Natural killer cell (primary cell): ENCODE results near the gene C4orf50. TPM values are rescaled to one million over a fixed set of nuclear protein-coding genes. Genes with fewer than 3 reads are reported as not detected.

Experiments used
- ATAC-seq, 3 donors: fragments of 150-1000 bp in 2 of 3; fragments of 200-7000 bp in 1 of 3; cut with Tn5 transposase; 1 replicate in 1 of 3; 2 replicates in 2 of 3; pipeline ENCODE4 v1.10.0; 2021; ENCODE audit warnings: mild to moderate bottlenecking in 2 of 3, moderate library complexity in 2 of 3
- DNase-seq, 2 donors: peaks; one replicate each; pipeline versions ENCODE4 v3.0.0 to v3.0.0-alpha.2; 2013 to 2021; ENCODE audit warnings: mixed read lengths in 1 of 2
- H3K27ac ChIP-seq: one replicate; pipeline ENCODE4 v1.5.1; 2013; ENCODE audit warnings: mild to moderate bottlenecking, low read length
- H3K27me3 ChIP-seq: one replicate; pipeline ENCODE4 v1.6.1; 2013; ENCODE audit warnings: low read length; ENCODE audit not compliant: control insufficient read depth, insufficient read depth
- H3K36me3 ChIP-seq: one replicate; pipeline ENCODE4 v1.6.1; 2013; ENCODE audit warnings: low read length; ENCODE audit not compliant: control insufficient read depth, insufficient read depth
- H3K4me1 ChIP-seq: one replicate; pipeline ENCODE4 v1.6.1; 2013; ENCODE audit warnings: low read length; ENCODE audit not compliant: control insufficient read depth, insufficient read depth
- H3K4me3 ChIP-seq: one replicate; pipeline ENCODE4 v1.5.1; 2013; ENCODE audit warnings: low read length
- H3K9me3 ChIP-seq: one replicate; pipeline ENCODE4 v1.6.1; 2013; ENCODE audit warnings: low read length; ENCODE audit not compliant: control insufficient read depth, insufficient read depth
- H3K27ac Mint-ChIP-seq, 2 donors: one replicate each; pipeline ENCODE4 v1.8.0; 2022; ENCODE audit warnings: mild to moderate bottlenecking in 2 of 2, mixed read lengths in 2 of 2, moderate library complexity in 1 of 2
- H3K27me3 Mint-ChIP-seq, 2 donors: one replicate each; pipeline ENCODE4 v1.8.0; 2022; ENCODE audit warnings: low read depth in 2 of 2, mixed read lengths in 2 of 2
- H3K36me3 Mint-ChIP-seq: one replicate; pipeline ENCODE4 v1.8.0; 2022; ENCODE audit warnings: mixed read lengths
- H3K4me1 Mint-ChIP-seq, 2 donors: one replicate each; pipeline ENCODE4 v1.8.0; 2022; ENCODE audit warnings: mixed read lengths in 2 of 2
- H3K4me3 Mint-ChIP-seq: one replicate; pipeline ENCODE4 v1.8.0; 2022; ENCODE audit warnings: mild to moderate bottlenecking, moderate library complexity, mixed read lengths
- H3K9me3 Mint-ChIP-seq, 2 donors: one replicate each; pipeline ENCODE4 v1.8.0; 2022; ENCODE audit warnings: mixed read lengths in 2 of 2
- WGBS: methylation state at CpG from one replicate; pipeline ENCODE4 v1.1.7; 2013; ENCODE audit warnings: missing lambda C conversion rate; ENCODE audit not compliant: insufficient coverage; 5-methylcytosine and 5-hydroxymethylcytosine counted together
- intact Hi-C: fragments of 100-400 bp; cut with micrococcal nuclease; formaldehyde crosslinking; loops from one replicate; pipeline ENCODE4 v1.14.2; 2022
- total RNA-seq, 4 donors: library from RNA; stranded (reverse); fragments of 120-200 nt in 1 of 4; gene quantifications; one replicate each; pipeline versions ENCODE4 v1.2.3 to v1.2.4, GENCODE V29; 2013 to 2022
- TF ChIP-seq, protein P1 (sequence below): fragments of 200-600 bp; IDR thresholded peaks from one replicate; pipeline ENCODE4 v1.8.0; 2022; ENCODE audit warnings: antibody characterized with exemption

Gene C4orf50
- total RNA-seq, 3 donors from 2014 or later (not counting 1 experiment from before 2014, with no cell fraction given), result 0.63 to 2.7 (median 1.8) TPM

GRCh38 chr4:5881340-5881739 lies 136.9 kb downstream of the C4orf50 start:
- Histone ChIP-seq H3K9me3 (no peaks in the 10 kb centered on the region), H3K4me3 (no peak overlapping the region), H3K4me1 (no peaks in the 10 kb centered on the region), H3K36me3 (no peaks in the 10 kb centered on the region), H3K27me3 (no peaks in the 10 kb centered on the region), H3K27ac (no peak overlapping the region)
- H3K4me1 Mint-ChIP-seq, result peaks cover 0 to 5% of the 10 kb centered on the region in 2 donors
- peaks cover 33 to 62% of the 10 kb centered on the region in 2 donors for H3K27me3 Mint-ChIP-seq
- no peak for DNase-seq
- ATAC-seq, result no peak
- H3K9me3 Mint-ChIP-seq, result no peaks in the 10 kb centered on the region
- no peaks in the 10 kb centered on the region for H3K36me3 Mint-ChIP-seq
- no peak overlapping the region for H3K27ac Mint-ChIP-seq
- WGBS, result 40% methylated on average over 4 of the region's 4 CpGs
- intact Hi-C loops, result no loop called here
- H3K4me3 Mint-ChIP-seq, result no peak overlapping the region
- TF ChIP-seq, protein P1, sequence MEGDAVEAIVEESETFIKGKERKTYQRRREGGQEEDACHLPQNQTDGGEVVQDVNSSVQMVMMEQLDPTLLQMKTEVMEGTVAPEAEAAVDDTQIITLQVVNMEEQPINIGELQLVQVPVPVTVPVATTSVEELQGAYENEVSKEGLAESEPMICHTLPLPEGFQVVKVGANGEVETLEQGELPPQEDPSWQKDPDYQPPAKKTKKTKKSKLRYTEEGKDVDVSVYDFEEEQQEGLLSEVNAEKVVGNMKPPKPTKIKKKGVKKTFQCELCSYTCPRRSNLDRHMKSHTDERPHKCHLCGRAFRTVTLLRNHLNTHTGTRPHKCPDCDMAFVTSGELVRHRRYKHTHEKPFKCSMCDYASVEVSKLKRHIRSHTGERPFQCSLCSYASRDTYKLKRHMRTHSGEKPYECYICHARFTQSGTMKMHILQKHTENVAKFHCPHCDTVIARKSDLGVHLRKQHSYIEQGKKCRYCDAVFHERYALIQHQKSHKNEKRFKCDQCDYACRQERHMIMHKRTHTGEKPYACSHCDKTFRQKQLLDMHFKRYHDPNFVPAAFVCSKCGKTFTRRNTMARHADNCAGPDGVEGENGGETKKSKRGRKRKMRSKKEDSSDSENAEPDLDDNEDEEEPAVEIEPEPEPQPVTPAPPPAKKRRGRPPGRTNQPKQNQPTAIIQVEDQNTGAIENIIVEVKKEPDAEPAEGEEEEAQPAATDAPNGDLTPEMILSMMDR, result no peak

- Histone ChIP-seq H3K4me3 (no peak overlapping the region), H3K36me3 (no peaks in the 10 kb centered on the region), H3K27me3 (no peaks in the 10 kb centered on the region), H3K9me3 (no peaks in the 10 kb centered on the region), H3K27ac (no peak overlapping the region), H3K4me1 (no peaks in the 10 kb centered on the region)
- 86% methylated on average over 6 of the region's 6 CpGs for WGBS
- no peaks in the 10 kb centered on the region for H3K9me3 Mint-ChIP-seq
- H3K27me3 Mint-ChIP-seq, result peaks cover 23 to 36% of the 10 kb centered on the region in 2 donors
- no peak for ATAC-seq
- DNase-seq, result no peak
- H3K4me1 Mint-ChIP-seq, result no peaks in the 10 kb centered on the region
- H3K36me3 Mint-ChIP-seq, result no peaks in the 10 kb centered on the region
- intact Hi-C loops, result no loop called here
- no peak overlapping the region for H3K4me3 Mint-ChIP-seq
- H3K27ac Mint-ChIP-seq, result no peak overlapping the region
- TF ChIP-seq, protein P1, result no peak
Observed at GRCh38 chr4:5878359-5878758, 139.9 kb downstream of the C4orf50 start.

DNA sequence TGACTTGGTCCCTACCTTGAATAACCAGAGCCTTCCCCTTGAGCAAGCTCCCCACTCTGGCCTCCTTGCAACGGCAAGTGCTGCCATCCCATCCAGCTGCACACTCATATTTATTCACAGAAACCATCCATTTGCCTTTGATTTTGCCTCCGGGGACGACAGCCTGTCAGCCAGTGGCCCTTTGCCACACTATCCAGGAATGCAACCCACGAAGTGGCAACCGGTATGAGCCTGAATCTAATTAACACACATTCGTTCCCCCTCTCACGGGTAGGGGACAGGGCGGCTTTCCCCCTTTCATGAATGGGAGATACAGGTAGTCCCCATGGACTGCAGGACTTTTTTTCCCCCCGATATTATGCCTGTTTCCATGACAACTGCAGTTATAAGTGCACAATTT lies 140.8 kb downstream of the C4orf50 start:
- H3K27me3 ChIP-seq, result no peaks in the 10 kb centered on the region
- peaks cover 28 to 30% of the 10 kb centered on the region in 2 donors for H3K27me3 Mint-ChIP-seq
- H3K9me3 Mint-ChIP-seq, result no peaks in the 10 kb centered on the region
- WGBS, result 82% methylated on average over 9 of the region's 9 CpGs
- TF ChIP-seq, protein P1, result no peak
- H3K4me3 Mint-ChIP-seq, result no peak overlapping the region
- H3K36me3 Mint-ChIP-seq, result no peaks in the 10 kb centered on the region
- DNase-seq (no peak), ATAC-seq (no peak)
- no peaks in the 10 kb centered on the region for H3K9me3 ChIP-seq
- no peak overlapping the region for H3K4me3 ChIP-seq
- H3K4me1 ChIP-seq, result no peaks in the 10 kb centered on the region
- H3K27ac Mint-ChIP-seq, result no peak overlapping the region
- no peaks in the 10 kb centered on the region for H3K36me3 ChIP-seq
- intact Hi-C loops, result no loop called here
- H3K4me1 Mint-ChIP-seq, result no peaks in the 10 kb centered on the region
- no peak overlapping the region for H3K27ac ChIP-seq

DNA sequence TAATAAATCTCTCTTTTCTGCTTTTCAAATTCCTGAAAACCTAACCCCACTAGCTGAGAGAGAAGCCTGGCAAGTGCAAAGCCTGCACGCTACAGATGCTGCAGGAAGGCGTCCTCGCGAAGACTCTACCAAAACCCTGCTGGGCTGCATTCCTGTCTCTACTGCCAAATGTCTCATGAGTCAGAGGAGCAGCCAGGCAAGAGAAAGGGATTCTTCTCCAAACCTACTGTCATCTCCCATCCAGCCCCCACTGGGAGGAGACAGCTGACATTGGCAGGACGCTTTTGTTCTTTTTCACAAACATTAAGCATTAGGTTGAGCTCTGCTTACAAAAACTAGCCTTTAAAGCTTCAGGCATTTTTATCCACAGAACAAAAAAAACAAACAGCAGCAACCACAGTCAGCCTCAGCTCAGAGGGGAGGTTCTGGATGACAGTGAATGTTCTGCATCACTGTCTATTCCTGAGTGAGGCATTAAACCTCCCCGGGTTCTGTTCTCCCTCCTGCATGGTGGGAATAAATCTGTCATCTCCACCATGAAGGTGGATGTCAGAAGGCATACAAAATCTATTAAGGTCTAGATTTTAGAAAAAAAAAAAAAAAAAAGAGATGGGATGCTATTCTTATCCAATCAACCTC lies 143.3 kb downstream of the C4orf50 start:
- TF ChIP-seq, protein P1, result no peak
- Mint-ChIP-seq H3K27ac (no peak overlapping the region), H3K9me3 (no peaks in the 10 kb centered on the region), H3K36me3 (no peaks in the 10 kb centered on the region), H3K4me1 (no peaks in the 10 kb centered on the region), H3K4me3 (no peak overlapping the region), H3K27me3 (peaks cover 18 to 23% of the 10 kb centered on the region in 2 donors)
- no peaks in the 10 kb centered on the region for H3K4me1 ChIP-seq
- H3K4me3 ChIP-seq, result no peak overlapping the region
- H3K36me3 ChIP-seq, result no peaks in the 10 kb centered on the region
- DNase-seq, result no peak
- ATAC-seq, result no peak
- intact Hi-C loops, result no loop called here
- H3K27me3 ChIP-seq, result no peaks in the 10 kb centered on the region
- 51% methylated on average over 6 of the region's 6 CpGs for WGBS
- no peaks in the 10 kb centered on the region for H3K9me3 ChIP-seq
- no peak overlapping the region for H3K27ac ChIP-seq
